ENCODE data around the gene CPPED1.
A peak's percentile ranks its signal among the peaks of the same experiment; 100 is the strongest.

Gene CPPED1

DNA sequence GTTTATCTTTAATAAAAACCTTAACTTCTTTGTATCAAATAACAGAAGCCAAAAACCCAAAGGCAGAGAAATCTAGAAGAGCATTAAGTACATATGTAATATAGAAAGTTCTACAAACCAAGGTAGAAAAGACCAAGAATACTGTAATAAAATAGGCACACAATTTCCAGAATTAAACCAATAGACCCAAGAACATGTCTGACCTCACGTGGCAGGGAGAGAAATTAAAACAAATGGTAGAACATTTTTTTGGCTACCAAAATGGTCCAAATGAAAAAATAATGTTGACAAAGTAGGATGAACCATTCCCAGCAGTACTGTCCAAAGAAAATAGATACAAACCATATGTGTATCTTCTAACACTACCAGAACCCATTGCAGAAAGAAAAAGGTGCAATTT is 183.5 kb downstream of the CPPED1 start:
- no peak for TF ChIP-seq CTCF (IDR thresholded peaks at IDR 0.05)
- DNase-seq (ENCODE audit: low spot score): no peak
- no peak overlapping the region for H3K27ac ChIP-seq
- H3K4me3 ChIP-seq: no peak overlapping the region

- Histone ChIP-seq H3K27ac (no peak overlapping the region), H3K4me3 (no peak overlapping the region)
- no peak for DNase-seq (ENCODE audit: low spot score)
- TF ChIP-seq CTCF (IDR thresholded peaks at IDR 0.05): no peak
Observed at GRCh38 chr16:12618515-12618914, 185.2 kb downstream of the CPPED1 start.

- Histone ChIP-seq H3K27ac (no peak overlapping the region), H3K4me3 (no peak overlapping the region)
- DNase-seq (ENCODE audit: low spot score): peak; percentile 5
- TF ChIP-seq CTCF (IDR thresholded peaks at IDR 0.05): no peak
Observed at GRCh38 chr16:12617401-12617819, 186.3 kb downstream of the CPPED1 start.

DNA sequence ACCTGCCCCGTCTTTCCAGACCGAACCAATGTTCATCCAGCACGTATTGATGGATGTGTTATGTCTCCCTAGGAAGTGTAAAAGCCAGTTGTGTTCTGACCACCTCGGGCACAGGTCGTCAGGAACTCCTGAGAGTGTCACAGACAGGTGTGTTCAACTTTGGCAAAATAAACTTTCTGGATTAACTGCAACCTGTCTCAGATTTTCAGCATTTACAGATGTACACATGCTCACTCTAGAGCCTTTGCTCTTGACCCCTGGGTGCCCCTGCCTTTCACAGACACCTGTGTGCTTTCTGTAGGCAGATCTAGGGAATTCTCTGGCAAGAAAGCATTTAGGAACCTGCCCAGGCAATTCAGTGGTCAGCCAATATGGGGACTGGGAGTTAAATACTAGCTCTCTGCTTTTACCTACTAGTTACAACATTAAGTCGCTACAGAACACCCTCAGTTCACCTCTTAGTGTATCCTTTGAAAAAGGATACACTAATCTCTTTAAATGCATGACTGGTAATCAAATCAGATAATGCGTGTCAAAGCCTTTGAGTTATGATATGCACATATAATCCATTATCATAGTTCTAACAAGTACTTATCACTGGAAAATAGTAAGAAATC is 188.9 kb downstream of the CPPED1 start:
- DNase-seq (ENCODE audit: low spot score): no peak
- no peak for TF ChIP-seq CTCF (IDR thresholded peaks at IDR 0.05)
- Histone ChIP-seq H3K27ac (no peak overlapping the region), H3K4me3 (no peak overlapping the region)

DNA sequence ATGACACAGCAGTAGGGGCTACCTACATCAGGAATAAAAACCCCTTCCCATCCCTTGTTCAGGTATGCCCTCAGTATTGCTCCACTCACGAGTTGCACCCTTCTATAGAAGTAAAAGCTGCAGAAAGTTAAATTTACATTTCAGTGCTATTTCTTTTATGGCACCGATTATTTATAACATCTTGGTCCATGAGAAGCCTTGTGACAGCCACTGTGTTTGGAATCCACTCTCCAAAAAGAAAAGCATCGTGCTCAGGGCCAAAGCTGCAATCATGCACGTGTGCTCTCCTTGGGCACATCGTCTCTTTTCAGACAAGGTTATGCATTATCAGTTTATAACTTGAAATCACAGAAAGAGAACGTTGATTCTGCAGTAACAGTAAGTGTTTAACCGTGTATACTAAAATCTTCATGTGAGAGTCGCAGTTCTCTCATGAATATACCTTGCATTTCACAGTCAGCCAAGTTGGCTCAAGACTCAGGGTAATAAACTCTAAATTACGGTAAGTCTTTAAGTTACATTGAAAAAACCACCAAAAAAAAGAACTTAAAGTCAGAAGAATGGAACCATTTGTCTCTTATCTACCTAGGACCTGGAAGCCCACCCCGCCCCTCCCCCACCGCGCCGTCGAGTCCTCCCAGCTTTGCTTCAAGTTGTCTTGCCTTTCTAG is 189.6 kb downstream of the CPPED1 start:
- DNase-seq (ENCODE audit: low spot score): no peak
- Histone ChIP-seq H3K4me3 (no peak overlapping the region), H3K27ac (no peak overlapping the region)
- TF ChIP-seq CTCF (IDR thresholded peaks at IDR 0.05): no peak

- H3K4me3 ChIP-seq: no peak overlapping the region
- peak; percentile 22 for DNase-seq (ENCODE audit: low spot score)
- TF ChIP-seq CTCF (IDR thresholded peaks at IDR 0.05): no peak
- no peak overlapping the region for H3K27ac ChIP-seq
Observed at GRCh38 chr16:12613131-12613991, 190.3 kb downstream of the CPPED1 start.
